Activated naive CD4-positive, alpha-beta T cell (primary cell): ENCODE data around the gene DGCR2.

Source experiments
- DNase-seq, 4 experiments: peaks; one replicate each; lab custom pipeline; 2025; lab: John Stamatoyannopoulos, UW

The DGCR2 gene

DNA sequence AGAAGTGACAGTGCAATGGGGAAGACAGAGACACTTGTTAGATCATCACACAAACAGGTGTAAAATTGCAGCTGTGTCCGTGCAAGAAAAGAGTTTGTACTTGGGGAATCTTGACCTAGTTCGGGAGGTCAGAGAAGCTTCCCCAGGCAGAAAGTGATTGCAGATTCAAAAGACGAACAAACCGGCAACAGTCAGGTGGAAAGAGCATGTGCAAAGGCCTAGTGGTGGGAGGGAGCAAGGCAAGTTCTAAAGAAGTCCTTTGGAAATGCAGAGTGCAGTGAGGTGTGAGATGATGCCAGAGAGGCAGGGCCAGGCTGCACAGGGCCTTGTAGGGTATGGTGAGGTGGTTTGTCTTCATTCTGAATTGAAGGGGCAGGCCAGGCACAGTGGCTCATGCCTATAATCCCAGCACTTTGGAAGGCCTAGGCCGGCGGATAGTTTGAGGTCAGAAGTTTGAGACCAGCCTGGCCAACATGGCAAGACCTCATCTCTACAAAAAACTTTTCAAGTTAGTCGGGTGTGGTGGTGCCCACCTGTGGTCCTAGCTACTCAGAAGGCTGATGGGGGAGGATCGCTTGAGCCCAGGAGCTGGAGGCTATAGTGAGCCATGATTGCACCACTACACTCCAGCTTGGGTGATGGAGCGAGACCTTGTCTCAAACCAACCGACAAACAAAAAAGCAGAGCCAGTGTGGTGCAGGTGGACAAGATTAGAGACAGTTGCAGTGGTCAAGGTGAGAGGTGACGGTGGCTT lies 24.2 kb upstream of the DGCR2 start:
- DNase-seq = no peak

DNA sequence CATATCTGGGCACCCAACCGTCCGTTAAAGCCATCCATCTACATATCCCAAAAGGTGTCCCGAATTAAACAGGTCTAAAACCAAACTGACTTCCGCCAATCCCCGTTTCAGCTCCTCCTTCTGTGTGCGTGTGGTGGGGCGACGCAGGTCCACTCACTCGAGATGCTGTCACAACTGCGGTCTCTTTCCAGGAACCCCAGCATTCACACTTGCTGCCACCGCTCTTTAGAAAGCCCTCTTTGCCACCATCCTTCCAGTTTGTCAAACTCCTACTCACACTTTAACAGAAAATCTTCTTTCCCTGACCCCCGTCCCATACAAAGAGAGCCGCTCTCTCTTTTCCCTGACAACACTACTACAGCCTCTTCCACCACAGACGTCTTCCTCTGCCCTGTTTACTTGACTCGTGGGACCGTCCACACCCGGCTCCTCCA lies 21.8 kb upstream of the DGCR2 start:
- DNase-seq = peak in 1 of 4 experiments; percentile 32

DNA sequence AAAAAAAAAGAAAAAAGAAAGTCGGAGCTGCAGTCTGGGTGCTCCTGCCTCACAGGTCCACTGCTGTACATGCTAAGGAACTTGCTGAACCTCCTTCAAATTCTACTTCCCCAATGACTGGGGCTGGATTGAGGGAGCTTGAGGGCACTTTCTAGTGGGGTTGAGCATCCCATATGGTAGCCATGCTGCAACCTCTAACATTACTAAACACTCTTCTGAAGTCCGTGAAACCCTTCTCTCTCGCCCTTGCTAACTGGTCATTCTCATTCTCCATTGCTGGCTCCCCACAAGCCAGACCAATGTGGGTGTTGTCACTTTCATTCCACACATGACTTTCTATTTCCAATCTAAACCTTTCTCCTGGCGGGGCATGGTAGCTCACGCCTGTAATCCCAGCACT lies 21.0 kb upstream of the DGCR2 start:
- DNase-seq = no peak

DNA sequence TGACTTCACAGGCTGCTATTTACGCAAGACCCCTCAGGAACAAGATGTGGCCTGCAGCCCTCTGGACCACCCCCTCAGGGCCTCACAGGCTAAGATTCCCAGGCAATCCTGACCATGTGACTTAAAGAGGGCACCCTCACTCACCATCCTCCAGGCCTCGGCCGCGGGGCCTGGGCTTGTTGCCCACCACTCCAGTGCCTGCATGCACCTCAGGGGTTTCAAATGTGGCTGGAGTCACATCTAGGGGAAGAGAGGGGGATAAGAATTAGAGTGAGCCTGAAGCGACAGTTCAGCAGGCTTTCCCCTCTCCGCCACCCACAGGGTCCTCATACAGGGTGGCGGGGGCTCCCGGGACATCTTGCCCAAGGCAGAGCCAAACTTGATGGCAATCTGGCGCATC lies 20.2 kb upstream of the DGCR2 start:
- no peak for DNase-seq

DNA sequence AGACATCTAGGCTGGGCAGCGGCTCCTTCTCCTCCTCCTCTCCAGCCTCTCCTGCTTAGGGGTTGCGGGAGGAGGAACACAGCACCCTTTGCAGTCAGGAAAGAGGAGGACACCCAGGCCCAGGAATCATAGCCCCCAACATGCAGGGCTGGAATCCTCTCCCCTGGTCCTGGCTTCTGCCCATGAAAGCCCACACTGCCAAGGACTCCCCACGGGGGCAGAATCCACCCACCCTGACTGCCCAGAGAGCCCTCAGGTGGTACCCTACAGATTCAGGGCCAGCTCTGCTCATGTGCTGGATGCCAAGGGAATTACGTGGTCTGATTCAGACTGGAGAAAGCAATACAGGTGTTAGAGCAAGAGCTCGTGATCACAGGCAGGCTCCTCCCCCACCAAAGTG lies 17.8 kb upstream of the DGCR2 start:
- no peak for DNase-seq

DNA sequence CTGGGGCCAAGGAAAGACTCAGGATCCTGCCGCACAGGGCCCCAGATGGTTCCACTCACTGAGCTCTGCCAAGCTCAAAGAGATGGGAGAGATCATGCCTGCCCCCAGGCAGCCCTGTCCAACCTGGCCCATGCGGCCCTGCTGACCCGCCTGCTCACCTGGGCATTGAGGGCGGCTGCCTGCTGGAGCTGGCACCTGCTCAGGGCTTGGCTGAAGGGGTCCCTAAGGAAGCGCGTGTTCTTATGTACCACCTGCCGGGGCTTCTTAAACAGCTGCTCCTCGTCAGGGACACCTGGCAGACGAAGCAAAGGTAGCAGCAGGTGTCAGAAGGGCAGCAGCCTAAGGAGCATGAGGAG lies 16.8 kb upstream of the DGCR2 start:
- no peak for DNase-seq

DNA sequence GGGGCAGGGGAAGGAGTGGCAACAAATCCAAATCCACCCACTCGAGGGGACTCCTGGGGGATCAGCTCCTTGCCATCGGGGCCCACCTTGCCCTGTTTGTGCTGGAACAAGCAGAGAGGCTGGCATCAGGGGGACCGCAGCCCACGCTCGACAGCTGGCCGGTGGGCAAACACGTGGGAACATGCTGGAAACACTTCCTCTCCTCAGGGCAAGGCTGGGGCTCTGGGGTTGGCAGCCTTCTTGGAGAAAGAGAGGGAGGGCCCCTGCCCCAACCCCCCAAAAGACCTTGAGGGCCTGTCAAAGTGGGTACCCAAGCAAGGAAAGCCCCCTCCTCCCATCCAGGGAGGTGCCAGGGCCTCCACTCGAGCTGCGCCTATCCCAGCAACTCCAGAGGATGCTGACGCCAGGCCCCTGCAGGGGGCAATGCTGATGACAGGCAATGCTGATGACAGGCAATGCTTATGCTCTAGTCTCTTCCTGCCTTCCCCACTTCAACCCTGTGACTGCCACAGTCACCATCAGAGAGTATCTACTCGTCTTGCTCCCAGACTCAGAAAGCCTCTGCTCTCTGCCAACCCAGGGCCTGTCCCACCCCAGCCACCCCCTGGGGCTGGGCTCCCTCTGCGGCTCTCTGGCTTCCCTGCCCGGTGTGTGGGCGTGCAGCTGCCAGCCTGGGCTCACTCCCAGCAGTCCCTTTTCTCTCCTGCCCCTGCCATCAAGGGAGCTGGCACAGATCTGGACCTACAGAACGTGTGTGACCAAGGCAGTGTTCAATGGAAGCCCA lies 16.2 kb upstream of the DGCR2 start:
- no peak for DNase-seq

DNA sequence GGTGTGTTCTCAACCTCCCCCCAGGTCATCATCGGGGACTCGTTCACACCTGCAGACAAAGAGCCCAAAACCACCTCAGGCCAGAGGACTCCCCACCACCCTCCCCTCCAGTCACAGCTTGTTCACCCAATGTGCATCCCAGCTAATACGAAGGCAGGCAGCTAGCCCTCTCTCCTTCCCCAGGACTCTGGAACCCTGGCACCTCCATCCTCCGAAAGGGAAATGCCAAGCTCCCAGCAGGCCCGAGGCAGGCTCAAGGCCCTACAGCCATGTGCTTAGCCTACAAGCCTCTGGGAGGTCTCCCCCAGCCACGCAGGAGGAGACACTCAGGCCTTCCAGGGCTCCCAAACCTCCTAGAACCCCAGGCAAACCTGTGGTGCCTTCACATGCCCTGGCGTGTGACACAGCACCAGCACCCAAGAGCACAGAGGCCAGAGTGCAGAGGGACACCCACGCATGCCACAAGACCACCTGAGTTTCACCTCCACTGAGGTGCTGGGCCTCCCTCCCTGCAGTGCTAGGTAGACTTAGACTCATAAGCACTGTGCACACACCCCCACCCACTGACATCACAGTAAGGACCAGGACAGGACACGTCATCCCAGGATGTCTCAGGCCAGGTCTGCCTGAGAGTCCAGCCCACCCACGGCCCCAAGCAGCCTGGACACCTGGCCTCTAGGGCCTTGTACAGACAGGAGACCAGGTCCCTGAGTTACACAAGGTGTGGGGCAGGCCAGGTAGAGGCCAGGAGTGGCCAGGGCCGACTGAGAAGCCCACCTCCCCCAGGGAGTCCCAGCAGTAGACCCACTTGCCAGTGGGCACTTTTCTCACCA lies 15.4 kb upstream of the DGCR2 start:
- DNase-seq = no peak

DNA sequence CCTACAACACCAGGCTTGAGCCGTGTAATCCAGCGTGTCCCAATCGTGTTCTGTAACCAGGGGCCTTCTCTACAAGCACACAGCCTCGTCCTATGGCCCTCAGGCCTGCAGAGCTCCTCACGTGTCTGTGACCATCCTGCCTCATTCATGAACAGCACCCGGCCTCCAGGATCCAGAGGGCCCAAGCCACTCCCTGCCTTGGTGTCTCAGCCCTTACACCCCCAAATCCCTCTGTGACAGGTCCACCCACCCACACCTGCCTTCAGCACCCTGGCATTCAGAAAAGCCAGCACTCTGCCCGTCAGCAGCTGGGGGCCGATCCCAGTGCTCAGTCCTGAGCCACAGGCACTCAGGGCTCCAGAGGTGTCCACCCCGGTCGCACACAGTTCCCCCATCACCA lies 14.7 kb upstream of the DGCR2 start:
- no peak for DNase-seq

DNA sequence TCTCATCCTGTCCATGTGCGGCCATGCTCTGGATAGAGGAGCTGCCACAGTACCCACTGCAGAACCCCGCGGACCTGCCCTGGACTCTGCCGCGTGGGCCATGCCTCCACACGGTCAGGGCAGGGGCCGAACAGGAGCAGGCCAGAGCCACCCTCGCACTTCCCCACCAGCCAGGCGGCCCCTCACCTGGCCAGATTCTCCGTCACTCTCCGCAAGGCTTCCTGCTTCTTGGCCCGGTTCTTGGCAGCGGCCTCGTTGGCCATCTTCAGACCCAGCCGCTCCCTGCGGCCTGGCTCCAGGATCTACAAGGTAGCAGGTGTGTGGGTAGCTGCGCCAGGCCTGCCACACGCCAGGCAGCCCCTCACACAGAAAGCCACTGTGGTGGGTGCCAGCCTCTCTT lies 12.7 kb upstream of the DGCR2 start:
- no peak for DNase-seq

DNA sequence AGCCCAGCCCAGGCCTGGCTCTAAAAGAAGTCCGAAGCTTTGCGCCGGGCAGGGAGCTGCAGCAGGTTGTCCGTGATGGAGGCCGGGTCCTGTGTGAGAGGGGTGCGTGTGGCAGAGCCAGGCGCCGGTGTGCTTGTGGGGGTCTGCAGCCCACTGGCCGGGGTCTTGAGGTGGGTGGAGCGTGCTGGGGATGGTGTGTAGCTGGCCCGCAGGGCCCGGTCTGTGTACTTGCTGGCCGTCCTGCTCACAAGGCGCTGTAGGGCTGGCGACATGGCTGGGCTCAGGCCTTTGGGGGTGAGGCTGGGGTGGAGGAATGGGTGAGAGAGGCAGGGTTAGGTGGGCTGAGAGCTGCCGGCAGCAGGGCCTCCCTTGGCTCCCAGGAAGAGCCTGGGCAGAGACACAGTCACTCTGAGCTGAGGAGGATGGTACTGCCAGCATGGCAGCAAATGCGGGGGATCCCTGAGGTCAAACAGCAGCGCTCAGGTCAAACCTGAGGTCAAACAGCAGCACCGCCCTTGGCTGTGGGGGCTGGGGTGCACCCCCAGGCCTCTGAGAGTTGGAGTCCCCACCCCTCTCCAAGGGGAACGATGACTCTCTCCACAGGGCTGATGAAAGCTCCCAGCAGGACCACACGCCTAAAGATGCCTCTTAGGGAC lies 12.1 kb upstream of the DGCR2 start:
- DNase-seq = no peak

DNA sequence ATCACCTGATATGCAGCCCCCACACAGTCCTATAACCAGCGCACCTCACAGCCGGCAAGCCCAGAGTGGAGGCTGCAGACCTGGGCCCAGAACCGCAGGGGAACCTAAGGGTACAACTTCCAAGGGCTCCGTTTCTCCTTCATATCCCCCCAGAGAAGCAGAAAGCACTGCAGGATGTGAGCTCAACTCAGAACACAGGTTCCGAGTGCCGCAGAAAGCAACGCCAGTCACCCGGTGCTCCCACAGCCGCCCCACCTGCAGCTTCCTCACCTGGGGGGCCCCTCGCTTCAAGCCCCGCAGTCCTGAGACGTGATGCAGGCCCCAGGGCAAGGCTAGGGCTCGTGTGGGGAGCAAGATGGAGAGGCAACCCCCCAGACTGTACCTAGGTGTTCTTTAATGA lies 11.3 kb upstream of the DGCR2 start:
- no peak for DNase-seq

DNA sequence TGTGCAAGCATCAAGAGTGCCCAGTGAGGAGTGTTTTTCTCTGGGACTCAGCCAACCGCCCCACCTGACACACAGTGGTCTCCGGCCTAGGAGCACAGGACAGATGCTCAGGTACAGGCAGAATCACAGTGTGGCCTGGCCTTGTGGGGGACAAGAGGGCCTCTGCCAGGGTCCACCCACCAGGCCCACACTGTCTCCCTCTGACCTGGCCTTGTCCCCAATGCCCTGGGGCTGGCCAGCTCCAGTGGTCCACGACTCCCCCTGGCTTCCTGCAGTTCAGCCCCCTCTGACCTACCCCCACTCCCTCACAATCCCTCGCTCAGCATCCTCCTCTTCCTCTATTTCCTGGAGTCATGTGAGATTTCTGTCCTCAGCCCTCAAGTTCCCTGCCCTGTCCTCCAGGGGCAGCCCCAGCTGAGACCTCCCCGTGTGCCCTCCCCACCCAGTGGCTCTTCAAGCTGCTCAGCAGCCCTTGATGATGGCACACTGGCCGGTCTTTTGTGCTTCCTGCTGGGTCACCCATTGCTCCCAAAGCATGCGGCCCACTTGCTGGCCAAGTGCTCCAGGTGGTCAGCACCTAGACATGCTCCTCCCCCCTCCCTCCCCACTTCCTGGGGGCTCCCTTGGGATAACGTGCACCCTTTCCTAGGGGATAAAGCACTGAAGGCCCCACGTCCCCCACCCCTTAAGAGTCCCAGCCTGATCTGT lies 10.6 kb upstream of the DGCR2 start:
- no peak for DNase-seq

DNA sequence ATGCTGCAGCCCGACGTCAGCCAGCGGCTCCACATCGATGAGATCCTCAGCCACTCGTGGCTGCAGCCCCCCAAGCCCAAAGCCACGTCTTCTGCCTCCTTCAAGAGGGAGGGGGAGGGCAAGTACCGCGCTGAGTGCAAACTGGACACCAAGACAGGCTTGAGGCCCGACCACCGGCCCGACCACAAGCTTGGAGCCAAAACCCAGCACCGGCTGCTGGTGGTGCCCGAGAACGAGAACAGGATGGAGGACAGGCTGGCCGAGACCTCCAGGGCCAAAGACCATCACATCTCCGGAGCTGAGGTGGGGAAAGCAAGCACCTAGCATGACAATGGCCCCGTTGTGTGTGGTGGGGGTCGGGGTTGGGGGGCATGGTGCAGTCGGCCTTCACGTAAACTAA lies 9.9 kb upstream of the DGCR2 start:
- no peak for DNase-seq

DNA sequence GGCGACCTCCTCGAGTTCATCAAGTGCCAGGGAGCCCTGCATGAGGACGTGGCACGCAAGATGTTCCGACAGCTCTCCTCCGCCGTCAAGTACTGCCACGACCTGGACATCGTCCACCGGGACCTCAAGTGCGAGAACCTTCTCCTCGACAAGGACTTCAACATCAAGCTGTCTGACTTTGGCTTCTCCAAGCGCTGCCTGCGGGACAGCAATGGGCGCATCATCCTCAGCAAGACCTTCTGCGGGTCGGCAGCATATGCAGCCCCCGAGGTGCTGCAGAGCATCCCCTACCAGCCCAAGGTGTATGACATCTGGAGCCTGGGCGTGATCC lies 9.4 kb upstream of the DGCR2 start:
- no peak for DNase-seq

DNA sequence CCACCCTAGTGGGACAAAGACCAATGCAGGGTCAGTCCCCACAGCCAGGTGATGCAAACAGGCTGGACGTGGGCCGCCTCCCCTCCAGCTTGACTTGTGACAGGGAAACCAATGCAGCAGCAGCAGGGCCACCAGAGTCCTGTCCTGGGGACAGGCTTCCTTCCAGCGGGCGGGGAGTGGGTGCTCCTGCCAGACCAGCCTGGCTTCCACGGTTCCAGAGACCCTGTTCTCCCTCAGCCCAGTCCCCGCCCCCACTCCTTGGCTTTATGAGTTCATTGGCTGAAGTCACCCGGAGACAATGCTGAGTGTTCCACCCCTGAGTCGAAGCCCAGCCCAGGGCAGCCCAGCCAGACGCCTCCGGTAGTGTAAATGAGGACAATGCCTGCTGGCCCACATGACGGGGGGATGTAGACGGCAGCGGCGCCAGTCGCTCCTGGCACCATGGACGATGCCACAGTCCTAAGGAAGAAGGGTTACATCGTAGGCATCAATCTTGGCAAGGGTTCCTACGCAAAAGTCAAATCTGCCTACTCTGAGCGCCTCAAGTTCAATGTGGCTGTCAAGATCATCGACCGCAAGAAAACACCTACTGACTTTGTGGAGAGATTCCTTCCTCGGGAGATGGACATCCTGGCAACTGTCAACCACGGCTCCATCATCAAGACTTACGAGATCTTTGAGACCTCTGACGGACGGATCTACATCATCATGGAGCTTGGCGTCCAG lies 8.9 kb upstream of the DGCR2 start, which contains the start of gene TSSK2:
Gene TSSK2 (plus strand): TSS at position 350 of the 726 bp plus-strand sequence. CDS start 92 bp downstream, at position 442.
- no peak for DNase-seq

DNA sequence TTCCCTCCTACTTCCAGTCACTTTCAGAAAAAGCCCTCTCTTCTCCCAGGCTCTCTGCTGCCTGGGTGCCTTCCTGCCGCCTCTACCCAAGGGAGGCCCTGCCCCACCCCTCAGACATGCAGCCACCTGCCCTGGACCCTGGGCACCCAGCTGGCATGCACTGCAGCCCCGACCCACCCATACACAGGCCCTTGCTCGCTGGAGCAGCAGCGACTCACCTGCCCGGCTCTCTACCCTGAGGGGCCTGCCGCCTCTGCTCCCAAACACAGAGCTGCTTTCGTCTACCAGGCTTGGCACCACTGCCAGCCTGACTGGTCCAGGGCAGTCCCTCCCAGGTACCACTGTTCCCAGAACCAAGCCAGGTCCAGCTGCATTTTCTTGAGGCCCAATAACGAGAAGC lies 7.7 kb upstream of the DGCR2 start:
- DNase-seq = no peak

DNA sequence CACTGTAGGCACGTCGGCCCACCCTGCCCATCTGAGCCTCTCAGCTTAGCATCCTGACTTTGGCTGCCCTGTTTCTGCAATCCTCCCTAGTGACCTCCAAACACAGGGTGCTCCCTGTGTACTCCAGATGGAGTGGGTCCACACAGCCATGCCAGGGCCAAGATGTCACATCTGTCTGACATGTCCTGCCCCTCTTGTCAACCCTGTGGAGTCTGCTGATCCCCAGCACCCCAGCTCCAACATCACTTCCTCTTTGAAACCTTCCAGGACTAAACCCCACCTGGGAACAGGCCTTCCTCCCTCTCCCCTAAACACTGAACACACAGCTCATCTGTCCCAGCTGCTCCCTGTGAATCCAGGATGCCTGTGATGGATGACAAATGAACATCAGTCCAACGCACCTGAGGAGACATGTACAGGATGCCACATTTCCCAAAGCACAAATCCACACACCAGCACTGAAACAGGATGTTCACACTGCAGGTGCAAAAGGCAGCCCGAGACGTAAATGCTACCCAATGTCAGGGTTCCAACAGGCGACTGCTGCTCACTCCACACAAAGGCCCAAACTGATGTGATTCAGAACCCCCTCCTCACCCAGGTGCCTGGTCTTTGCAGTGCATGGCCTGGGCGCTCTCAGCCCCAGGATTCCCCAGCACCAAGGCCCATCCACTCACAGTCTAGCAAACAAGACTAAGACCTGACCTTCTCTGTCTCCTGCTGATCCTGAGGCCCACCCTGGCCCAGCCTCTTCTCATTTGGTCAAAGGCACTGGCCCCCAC lies 6.9 kb upstream of the DGCR2 start:
- DNase-seq = no peak

DNA sequence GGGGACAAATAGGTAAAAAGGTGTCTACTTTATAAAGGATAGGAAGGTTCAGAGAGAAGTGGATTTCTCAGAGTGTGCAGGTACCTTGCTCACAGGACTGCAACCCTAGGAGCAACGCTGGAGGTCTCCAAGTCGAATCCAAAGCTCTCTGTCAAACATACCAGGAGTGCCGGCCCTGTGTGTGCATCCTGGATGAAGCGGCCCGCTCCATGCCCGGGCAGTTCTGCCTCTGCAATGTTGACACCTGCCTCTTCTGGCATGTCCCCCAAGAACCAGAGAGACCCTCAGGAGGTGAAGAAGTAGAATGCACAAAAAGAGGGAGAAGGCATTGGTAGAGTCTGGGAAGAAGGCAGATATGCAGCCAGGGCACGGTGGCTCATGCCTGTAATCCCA lies 5.8 kb upstream of the DGCR2 start:
- DNase-seq = no peak

DNA sequence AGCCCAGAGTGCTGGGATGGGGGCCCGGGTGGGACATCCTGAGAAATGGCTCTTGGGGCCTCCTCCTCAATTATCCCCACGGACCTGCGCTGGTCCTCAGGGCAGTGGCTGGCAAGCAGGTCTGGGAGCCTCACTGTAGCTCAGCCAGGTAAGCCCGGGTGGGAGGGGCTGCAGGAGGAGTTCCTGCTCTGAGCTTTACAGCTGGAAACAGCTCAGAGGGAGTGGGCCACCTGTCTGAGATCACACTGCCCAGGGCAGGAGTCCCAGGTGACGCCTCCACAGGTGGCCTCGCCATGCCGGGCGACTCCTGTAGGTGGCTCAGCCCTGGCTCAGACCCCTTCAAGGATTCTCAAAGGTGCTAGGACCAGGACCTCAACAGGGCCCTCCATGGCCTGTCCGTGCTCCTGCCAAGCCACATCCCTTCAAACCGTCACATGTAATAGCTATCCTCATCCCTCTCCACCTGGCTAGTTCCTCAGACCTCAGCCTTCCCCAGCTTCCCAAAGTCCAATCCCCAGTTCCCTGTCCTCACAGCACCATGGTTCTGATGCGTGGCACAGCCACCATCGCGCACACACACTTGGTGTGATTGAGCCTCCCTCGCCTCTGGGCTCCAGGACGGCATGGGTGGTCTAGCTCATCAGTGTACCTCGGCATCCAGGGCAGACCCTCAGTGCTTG lies 5.3 kb upstream of the DGCR2 start:
- no peak for DNase-seq
